Neuronal stem cell (in vitro differentiated cells): ENCODE measurements around the gene MRPL20.

Experiments used
- DNase-seq: peaks from one replicate; pipeline ENCODE4 v3.0.0-alpha.2; 2013; ENCODE audit warnings: low spot score
- H2AFZ ChIP-seq: one replicate; pipeline ENCODE4 v1.6.1; 2013; ENCODE audit warnings: mild to moderate bottlenecking, low read length, inconsistent platforms
- H2AK5ac ChIP-seq: 2 replicates; pipeline ENCODE4 v1.6.1; 2013; ENCODE audit warnings: low read depth, mild to moderate bottlenecking, inconsistent platforms, low read length, moderate library complexity, mixed read lengths
- H2BK120ac ChIP-seq: 2 replicates; pipeline ENCODE4 v1.6.1; 2013; ENCODE audit warnings: low read depth, mild to moderate bottlenecking, inconsistent platforms, low read length, moderate library complexity, mixed read lengths
- H2BK12ac ChIP-seq: one replicate; pipeline ENCODE4 v1.6.1; 2013; ENCODE audit warnings: low read length, inconsistent platforms
- H2BK15ac ChIP-seq: 2 replicates; pipeline ENCODE4 v1.6.1; 2013; ENCODE audit warnings: mild to moderate bottlenecking, low read length, inconsistent platforms, mixed read lengths
- H2BK5ac ChIP-seq: one replicate; pipeline ENCODE4 v1.6.1; 2013; ENCODE audit warnings: inconsistent platforms, mild to moderate bottlenecking, low read length, moderate library complexity
- H3K14ac ChIP-seq: one replicate; pipeline ENCODE4 v1.6.1; 2013; ENCODE audit warnings: low read length, inconsistent platforms
- H3K18ac ChIP-seq: 2 replicates; pipeline ENCODE4 v1.6.1; 2013; ENCODE audit warnings: low read length, inconsistent platforms
- H3K23ac ChIP-seq: 2 replicates; pipeline ENCODE4 v1.6.1; 2013; ENCODE audit warnings: low read depth, mild to moderate bottlenecking, mixed read lengths, low read length, inconsistent platforms; ENCODE audit not compliant: poor library complexity
- H3K27ac ChIP-seq: replicated peaks from 3 replicates; pipeline ENCODE4 v1.5.1; 2013; ENCODE audit warnings: low read length, inconsistent platforms
- H3K27me3 ChIP-seq, 3 experiments: 2 replicates each; pipeline ENCODE4 v1.6.1; 2013; ENCODE audit warnings: low read length in 3 of 3, mild to moderate bottlenecking in 2 of 3, inconsistent platforms in 1 of 3, low read depth in 1 of 3, mixed read lengths in 1 of 3, moderate library complexity in 1 of 3; ENCODE audit not compliant: control insufficient read depth in 3 of 3, insufficient read depth in 3 of 3
- H3K36me3 ChIP-seq, 2 donors: replicated peaks in 1 of 2; 2 replicates each; pipeline ENCODE4 v1.6.1; 2013; ENCODE audit warnings: low read length in 2 of 2; ENCODE audit not compliant: control insufficient read depth in 2 of 2, insufficient read depth in 2 of 2
- H3K4ac ChIP-seq: 2 replicates; pipeline ENCODE4 v1.6.1; 2013; ENCODE audit warnings: inconsistent platforms, mild to moderate bottlenecking, low read length, moderate library complexity
- H3K4me1 ChIP-seq, 2 donors: 1 replicate in 1 of 2; 2 replicates in 1 of 2; pipeline ENCODE4 v1.6.1; 2013; ENCODE audit warnings: low read length in 2 of 2, low read depth in 1 of 2; ENCODE audit not compliant: control insufficient read depth in 2 of 2, insufficient read depth in 1 of 2
- H3K4me2 ChIP-seq: one replicate; pipeline ENCODE4 v1.6.1; 2013; ENCODE audit warnings: mild to moderate bottlenecking, low read length, inconsistent platforms; ENCODE audit not compliant: insufficient read depth, poor library complexity, severe bottlenecking
- H3K4me3 ChIP-seq, 2 donors: 2 replicates each; pipeline ENCODE4 v1.5.1; 2013; ENCODE audit warnings: low read length in 2 of 2, mild to moderate bottlenecking in 2 of 2, inconsistent platforms in 1 of 2, moderate library complexity in 1 of 2
- H3K79me1 ChIP-seq: one replicate; pipeline ENCODE4 v1.6.1; 2013; ENCODE audit warnings: low read depth, mild to moderate bottlenecking, inconsistent platforms, low read length, moderate library complexity
- H3K9ac ChIP-seq: one replicate; pipeline ENCODE4 v1.6.1; 2013; ENCODE audit warnings: mild to moderate bottlenecking, low read depth, low read length, inconsistent platforms; ENCODE audit not compliant: poor library complexity
- H3K9me3 ChIP-seq, 2 donors: replicated peaks in 1 of 2; 2 replicates each; pipeline versions ENCODE3 to v1.6.1; 2013; ENCODE audit warnings: low read length in 2 of 2, mild to moderate bottlenecking in 2 of 2, inconsistent platforms in 1 of 2, low read depth in 1 of 2, mixed read lengths in 1 of 2, moderate library complexity in 1 of 2; ENCODE audit not compliant: control insufficient read depth in 2 of 2, insufficient read depth in 1 of 2
- H4K8ac ChIP-seq: one replicate; pipeline ENCODE4 v1.6.1; 2013; ENCODE audit warnings: low read depth, mild to moderate bottlenecking, inconsistent platforms, low read length, moderate library complexity
- H4K91ac ChIP-seq: one replicate; pipeline ENCODE4 v1.6.1; 2013; ENCODE audit warnings: low read length, low read depth, mild to moderate bottlenecking, inconsistent platforms; ENCODE audit not compliant: poor library complexity
- WGBS, 2 donors: extraction: QIAGEN DNeasy Blood & Tissue Kit; methylation state at CpG; one replicate each; pipeline ENCODE4 v1.1.7; 2013; ENCODE audit warnings: missing lambda C conversion rate in 2 of 2, mixed read lengths in 1 of 2; ENCODE audit not compliant: insufficient read length in 2 of 2, insufficient replicate concordance in 1 of 2; ENCODE audit errors: extremely low coverage in 2 of 2; 5-methylcytosine and 5-hydroxymethylcytosine counted together

MRPL20 gene

DNA sequence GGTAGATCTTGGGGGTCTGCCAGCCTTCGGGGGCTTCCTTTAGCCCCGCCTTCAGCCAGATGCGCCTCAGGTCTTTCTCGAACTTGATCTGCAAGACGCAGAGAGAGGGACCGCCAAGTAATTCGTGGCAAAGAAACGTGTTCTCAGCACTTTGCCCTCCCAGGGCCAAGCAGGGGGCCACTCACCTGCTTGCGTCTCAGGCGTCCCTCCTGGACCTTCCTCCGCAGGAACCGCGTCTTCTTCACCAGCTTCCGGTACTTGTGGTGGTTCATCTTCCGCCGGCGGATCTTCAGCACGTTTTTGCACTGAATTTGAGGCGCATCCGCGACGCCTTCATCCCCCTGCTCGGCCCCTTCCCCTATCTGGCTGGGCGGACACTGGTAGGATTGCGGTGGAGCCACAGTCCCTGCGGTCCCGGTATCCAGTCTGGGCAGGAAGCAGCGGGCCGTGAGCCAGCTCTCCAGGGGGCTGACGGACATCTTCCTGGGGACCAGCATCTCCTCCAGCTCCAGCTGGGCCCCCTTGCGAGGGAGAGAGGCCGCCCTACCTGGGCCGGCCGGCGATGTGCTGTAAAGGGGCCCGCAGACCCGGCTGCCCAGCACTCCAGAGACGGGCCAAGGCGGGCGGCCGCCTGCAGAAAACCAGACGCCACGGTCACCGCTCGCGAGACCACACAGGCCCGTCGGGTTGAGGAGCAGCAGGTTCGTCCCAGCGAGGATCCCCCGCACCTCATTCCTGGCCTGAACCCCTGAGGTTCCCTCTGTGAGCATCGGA is 33.1 kb downstream of the MRPL20 start:
- no peak overlapping the region for H4K91ac ChIP-seq
- no peaks in the 10 kb centered on the region for H3K27me3 ChIP-seq
- peaks cover 26% of the 10 kb centered on the region for H3K79me1 ChIP-seq
- peak overlapping the region; percentile 96 for H3K4me2 ChIP-seq
- no peak overlapping the region for H3K27ac ChIP-seq
- no peak for DNase-seq
- peak overlapping the region; percentile 87 for H2BK5ac ChIP-seq
- no peak overlapping the region for H2AFZ ChIP-seq
- H3K23ac ChIP-seq = peak overlapping the region; percentile 98
- H3K9me3 ChIP-seq = no peaks in the 10 kb centered on the region
- peak overlapping the region; percentile 95 to 98 for H3K4me3 ChIP-seq
- peaks cover 13 to 17% of the 10 kb centered on the region in 2 donors for H3K4me1 ChIP-seq
- peak overlapping the region; percentile 97 for H3K18ac ChIP-seq
- peak overlapping the region; percentile 81 for H2BK15ac ChIP-seq
- peak overlapping the region; percentile 56 for H3K14ac ChIP-seq
- peaks cover 14 to 15% of the 10 kb centered on the region in 2 donors for H3K36me3 ChIP-seq
- H2BK120ac ChIP-seq = peak overlapping the region; percentile 91
- H2AK5ac ChIP-seq = peak overlapping the region; percentile 95
- WGBS, 2 donors = no CpG with 5 or more reads among the region's 52 CpGs
- H3K9ac ChIP-seq = peak overlapping the region; percentile 94
- no peak overlapping the region for H2BK12ac ChIP-seq
- no peak overlapping the region for H4K8ac ChIP-seq
- no peak overlapping the region for H3K4ac ChIP-seq

DNA sequence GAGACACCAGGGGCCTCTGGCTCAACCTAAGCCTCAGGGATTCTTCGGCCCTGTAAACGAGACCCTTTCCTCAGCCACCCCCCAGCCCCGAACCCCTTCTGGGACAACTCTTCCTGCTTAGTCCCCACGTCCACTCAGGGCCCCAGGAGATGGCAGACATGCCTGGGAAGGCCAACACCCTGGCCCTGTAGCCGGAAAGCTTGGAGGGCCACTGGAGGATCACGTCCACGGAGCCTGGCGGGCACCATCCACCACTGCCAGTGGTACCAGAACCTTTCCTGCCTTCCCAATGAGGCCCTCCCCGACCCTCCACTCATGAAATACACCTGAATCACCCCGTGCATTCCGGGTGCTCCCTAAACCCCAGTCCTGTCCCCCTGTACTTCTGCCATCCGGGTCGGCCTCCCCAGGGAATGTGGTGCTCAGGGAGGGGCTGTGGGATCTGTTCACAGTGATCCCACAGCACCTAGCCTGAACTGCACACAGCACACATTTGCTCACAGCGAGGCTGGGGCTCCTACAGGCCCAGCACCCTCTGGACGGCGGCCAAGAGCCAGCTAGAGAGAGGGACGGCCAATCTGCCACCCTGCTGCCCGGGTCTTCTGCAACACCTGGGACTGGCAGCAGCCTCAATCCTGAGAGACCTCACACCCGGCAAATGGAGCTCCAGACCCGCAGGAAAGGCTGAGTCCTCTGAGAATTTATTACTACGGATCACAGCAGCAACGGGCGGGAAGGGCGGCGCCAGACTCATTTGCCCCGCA is 33.9 kb downstream of the MRPL20 start:
- no peak overlapping the region for H3K4ac ChIP-seq
- WGBS, 2 donors = no CpG with 5 or more reads among the region's 26 CpGs
- no peak overlapping the region for H2BK15ac ChIP-seq
- no peak overlapping the region for H3K9ac ChIP-seq
- peaks cover 26% of the 10 kb centered on the region for H3K79me1 ChIP-seq
- no peak overlapping the region for H2AFZ ChIP-seq
- peaks cover 13 to 17% of the 10 kb centered on the region in 2 donors for H3K4me1 ChIP-seq
- no peak overlapping the region for H3K27ac ChIP-seq
- no peak overlapping the region for H3K14ac ChIP-seq
- DNase-seq = no peak
- H4K91ac ChIP-seq = no peak overlapping the region
- no peaks in the 10 kb centered on the region for H3K9me3 ChIP-seq
- no peak overlapping the region for H2BK12ac ChIP-seq
- H3K4me2 ChIP-seq = no peak overlapping the region
- H3K23ac ChIP-seq = no peak overlapping the region
- H2AK5ac ChIP-seq = peak overlapping the region; percentile 28
- no peaks in the 10 kb centered on the region for H3K27me3 ChIP-seq
- peaks cover 14 to 15% of the 10 kb centered on the region in 2 donors for H3K36me3 ChIP-seq
- peak overlapping the region in 1 of 2 donors; percentile 95 for H3K4me3 ChIP-seq
- no peak overlapping the region for H2BK5ac ChIP-seq
- H4K8ac ChIP-seq = no peak overlapping the region
- H2BK120ac ChIP-seq = no peak overlapping the region
- no peak overlapping the region for H3K18ac ChIP-seq

DNA sequence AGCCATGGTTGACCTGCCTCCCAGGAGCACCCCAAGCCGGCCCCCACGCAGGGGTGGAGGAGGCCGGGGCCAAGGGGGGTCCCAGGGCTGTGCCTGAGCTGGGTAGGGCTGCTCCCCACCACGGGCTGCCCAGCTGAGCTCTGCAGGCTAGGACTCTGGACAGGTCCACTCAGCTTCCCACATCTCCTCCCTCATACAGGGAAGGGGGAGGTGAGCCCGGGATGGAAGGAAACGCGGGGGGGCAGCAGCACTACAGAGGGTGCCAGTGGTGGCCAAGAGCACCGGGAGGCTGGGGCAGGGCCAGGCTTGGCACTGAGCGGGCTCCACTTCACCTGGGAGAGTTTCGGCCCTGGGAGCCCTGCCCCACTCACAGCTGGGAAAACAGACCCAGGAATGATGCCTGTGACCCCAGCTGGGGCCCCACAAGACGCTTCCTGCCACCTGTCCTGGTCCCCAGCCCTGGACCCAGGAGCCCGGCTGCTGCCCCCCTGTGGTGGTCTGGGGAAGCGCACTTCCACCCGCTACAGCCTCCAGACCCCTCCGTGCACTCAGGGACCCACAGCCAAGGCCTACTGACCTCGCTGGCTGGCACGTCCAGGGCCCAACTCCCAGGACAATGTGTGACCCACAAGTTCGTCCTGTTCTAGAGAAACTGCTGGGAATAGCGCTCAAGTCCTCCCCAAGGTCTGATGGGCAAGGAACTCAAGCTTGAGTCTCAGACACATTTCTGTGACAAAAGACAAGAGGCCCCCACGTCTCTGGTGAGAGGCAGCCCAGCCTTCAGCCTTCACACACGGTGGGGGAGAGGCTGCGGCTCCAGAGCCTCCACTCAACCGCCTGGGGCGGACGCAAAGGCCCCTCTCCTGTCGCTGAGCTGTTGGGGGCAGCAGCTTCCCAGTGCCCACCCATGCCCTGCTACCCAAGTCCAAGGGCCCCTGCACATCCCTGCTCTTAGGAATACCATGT is 35.1 kb downstream of the MRPL20 start:
- H2BK15ac ChIP-seq = no peak overlapping the region
- peak overlapping the region; percentile 89 for H3K4ac ChIP-seq
- H3K27me3 ChIP-seq = peaks cover 0 to 2% (median 0%) of the 10 kb centered on the region in 3 experiments
- peaks cover 13 to 17% of the 10 kb centered on the region in 2 donors for H3K4me1 ChIP-seq
- no peak overlapping the region for H3K9ac ChIP-seq
- no peak overlapping the region for H2BK5ac ChIP-seq
- peak overlapping the region; percentile 40 for H2AK5ac ChIP-seq
- peak overlapping the region; percentile 64 for H3K18ac ChIP-seq
- no peak overlapping the region for H3K4me3 ChIP-seq
- peaks cover 26% of the 10 kb centered on the region for H3K79me1 ChIP-seq
- no peak overlapping the region for H3K14ac ChIP-seq
- peaks cover 14 to 15% of the 10 kb centered on the region in 2 donors for H3K36me3 ChIP-seq
- peaks cover 0 to 3% of the 10 kb centered on the region in 2 donors for H3K9me3 ChIP-seq
- no peak overlapping the region for H3K27ac ChIP-seq
- H3K23ac ChIP-seq = peak overlapping the region; percentile 89
- H2BK120ac ChIP-seq = no peak overlapping the region
- peak overlapping the region; percentile 90 for H2BK12ac ChIP-seq
- no peak for DNase-seq
- H3K4me2 ChIP-seq = no peak overlapping the region
- WGBS, 2 donors = no CpG with 5 or more reads among the region's 26 CpGs
- H2AFZ ChIP-seq = no peak overlapping the region
- no peak overlapping the region for H4K8ac ChIP-seq
- H4K91ac ChIP-seq = no peak overlapping the region
